SK-N-SH (cell line): ENCODE data around the gene DIAPH2. TPM values are rescaled to one million over a fixed set of nuclear protein-coding genes. Genes with fewer than 3 reads are reported as not detected.

Experiments used
- CTCF ChIA-PET: fragments of 300-600, 350-600 bp; formaldehyde crosslinking; extraction: SDS; loops from one replicate; lab custom pipeline; 2021; lab: Yijun Ruan, JAX
- POLR2A ChIA-PET: fragments of 350-600 bp; sonication (Branson Sonifier 250); formaldehyde crosslinking; extraction: SDS; loops from one replicate; lab custom pipeline; 2020; ENCODE audit warnings: antibody characterized with exemption, inconsistent platforms; lab: Yijun Ruan, JAX
- DNase-seq: peaks from one replicate; pipeline ENCODE4 v3.0.0; 2012
- H2AFZ ChIP-seq: fragments of 200-600 bp; sonication (generic); 2 replicates; pipeline ENCODE4 v1.8.1; 2016; ENCODE audit warnings: antibody characterized with exemption, mild to moderate bottlenecking, low read depth
- H3F3A ChIP-seq: fragments of 200-600 bp; sonication (generic); replicated peaks from 2 replicates; pipeline ENCODE3; 2016; ENCODE audit warnings: antibody characterized with exemption, mild to moderate bottlenecking; ENCODE audit not compliant: insufficient read depth
- H3K27ac ChIP-seq, 2 experiments: fragments of 200-500 bp in 1 of 2; fragments of 200-600 bp in 1 of 2; sonication (Bioruptor generic) in 1 of 2; sonication (generic), shearing (Covaris generic) in 1 of 2; 2 replicates each; pipeline versions ENCODE4 v1.5.1 to v1.6.1; 2014 to 2016; ENCODE audit warnings: low read depth in 2 of 2, inconsistent platforms in 1 of 2, low read length in 1 of 2, mild to moderate bottlenecking in 1 of 2, mixed read lengths in 1 of 2
- H3K27me3 ChIP-seq: fragments of 200-600 bp; sonication (generic), shearing (Covaris generic); 2 replicates; pipeline ENCODE4 v1.6.1; 2016; ENCODE audit warnings: mixed run types; ENCODE audit not compliant: insufficient read depth
- H3K36me3 ChIP-seq, 2 experiments: fragments of 200-500 bp in 1 of 2; fragments of 200-600 bp in 1 of 2; sonication (Bioruptor generic) in 1 of 2; sonication (generic) in 1 of 2; replicated peaks in 1 of 2; 2 replicates each; pipeline versions ENCODE3 to v1.5.1; 2014 to 2016; ENCODE audit warnings: low read length in 1 of 2, mild to moderate bottlenecking in 1 of 2; ENCODE audit not compliant: insufficient read depth in 2 of 2, control insufficient read depth in 1 of 2
- H3K4me1 ChIP-seq, 2 experiments: fragments of 200-500 bp in 1 of 2; fragments of 200-600 bp in 1 of 2; sonication (Bioruptor generic) in 1 of 2; sonication (generic), shearing (Covaris generic) in 1 of 2; 2 replicates each; pipeline versions ENCODE4 v1.5.1 to v1.6.1; 2014 to 2016; ENCODE audit warnings: low read depth in 1 of 2, low read length in 1 of 2, mixed run types in 1 of 2; ENCODE audit not compliant: insufficient read depth in 2 of 2, control insufficient read depth in 1 of 2
- H3K4me2 ChIP-seq: fragments of 200-600 bp; sonication (generic), shearing (Covaris generic); 2 replicates; pipeline ENCODE4 v1.6.1; 2017; ENCODE audit warnings: mixed run types
- H3K4me3 ChIP-seq, 2 experiments: fragments of 200-500 bp in 1 of 2; fragments of 200-600 bp in 1 of 2; sonication (Bioruptor generic) in 1 of 2; sonication (generic), shearing (Covaris generic) in 1 of 2; 2 replicates each; pipeline versions ENCODE4 v1.5.1 to v1.8.1; 2014 to 2016; ENCODE audit warnings: low read depth in 2 of 2, inconsistent platforms in 1 of 2, low read length in 1 of 2, mild to moderate bottlenecking in 1 of 2, mixed read lengths in 1 of 2, moderate library complexity in 1 of 2
- H3K79me2 ChIP-seq: fragments of 200-600 bp; sonication (generic); 2 replicates; pipeline ENCODE4 v1.8.1; 2017; ENCODE audit warnings: mild to moderate bottlenecking; ENCODE audit not compliant: insufficient read depth
- H3K9ac ChIP-seq: fragments of 200-600 bp; sonication (generic); 2 replicates; pipeline ENCODE4 v1.6.1; 2017; ENCODE audit warnings: mixed run types
- H3K9me2 ChIP-seq: fragments of 200-600 bp; sonication (generic); 2 replicates; pipeline ENCODE4 v1.6.1; 2017; ENCODE audit warnings: mixed run types
- H3K9me3 ChIP-seq: fragments of 200-600 bp; sonication (generic); 2 replicates; pipeline ENCODE4 v1.6.1; 2017; ENCODE audit warnings: mixed run types, mild to moderate bottlenecking, moderate library complexity
- H4K20me1 ChIP-seq: fragments of 200-600 bp; sonication (generic); 2 replicates; pipeline ENCODE4 v1.6.1; 2017; ENCODE audit warnings: mild to moderate bottlenecking, mixed run types; ENCODE audit not compliant: insufficient read depth
- CHD2 ChIP-seq: fragments of 150-350 bp; IDR thresholded peaks from 2 replicates; pipeline ENCODE4 v1.6.1; 2018; ENCODE audit warnings: low read length; ENCODE audit not compliant: partially characterized antibody
- ELF1 ChIP-seq: IDR thresholded peaks from 2 replicates; pipeline ENCODE4 v1.4.0; 2012
- EP300 ChIP-seq, 2 experiments: IDR thresholded peaks; 2 replicates each; pipeline versions ENCODE4 v1.4.0 to v1.6.1; 2012; ENCODE audit warnings: borderline replicate concordance in 1 of 2, low read depth in 1 of 2, low read length in 1 of 2
- FOXJ3 ChIP-seq: sonication (generic); formaldehyde crosslinking; IDR thresholded peaks from 2 replicates; pipeline ENCODE4 v1.5.1; 2020; ENCODE audit warnings: mild to moderate bottlenecking, missing genetic modification reagents
- FOXM1 ChIP-seq: IDR thresholded peaks from 2 replicates; pipeline ENCODE4 v1.4.0; 2012; ENCODE audit warnings: low read depth, mild to moderate bottlenecking
- JUND ChIP-seq: IDR thresholded peaks from 2 replicates; pipeline ENCODE4 v1.4.0; 2012
- MXI1 ChIP-seq: IDR thresholded peaks from 2 replicates; pipeline ENCODE4 v1.6.1; 2012; ENCODE audit warnings: mild to moderate bottlenecking, low read depth, low read length, improper control_type of control experiment
- NRF1 ChIP-seq: IDR thresholded peaks from 2 replicates; pipeline ENCODE4 v1.6.1; 2012; ENCODE audit warnings: low read depth, mild to moderate bottlenecking, low read length
- RFX5 ChIP-seq: IDR thresholded peaks from 2 replicates; pipeline ENCODE4 v1.6.1; 2012; ENCODE audit warnings: mild to moderate bottlenecking, improper control_type of control experiment, low read length
- SIN3A ChIP-seq: IDR thresholded peaks from 2 replicates; pipeline ENCODE4 v1.6.1; 2012; ENCODE audit warnings: low read depth, mild to moderate bottlenecking, low read length, moderate library complexity, borderline replicate concordance
- SMC3 ChIP-seq: IDR thresholded peaks from 2 replicates; pipeline ENCODE4 v1.6.1; 2012; ENCODE audit warnings: low read depth, low read length, improper control_type of control experiment
- TEAD4 ChIP-seq: IDR thresholded peaks from 2 replicates; pipeline ENCODE4 v1.4.0; 2012; ENCODE audit warnings: mild to moderate bottlenecking, borderline replicate concordance; ENCODE audit not compliant: insufficient read depth
- USF1 ChIP-seq: IDR thresholded peaks from 2 replicates; pipeline ENCODE4 v1.4.0; 2012; ENCODE audit warnings: low read depth, borderline replicate concordance
- USF2 ChIP-seq: fragments of 150-350 bp; IDR thresholded peaks from 2 replicates; pipeline ENCODE4 v1.6.1; 2017; ENCODE audit warnings: antibody characterized with exemption, low read length, low read depth, borderline replicate concordance
- ZBTB33 ChIP-seq: IDR thresholded peaks from 2 replicates; pipeline ENCODE4 v1.4.0; 2012; ENCODE audit warnings: low read depth, borderline replicate concordance
- WGBS: methylation state at CpG from one replicate; pipeline ENCODE4 v1.1.6; 2017; ENCODE audit warnings: low lambda C conversion rate; 5-methylcytosine and 5-hydroxymethylcytosine counted together
- polyA plus RNA-seq, 3 experiments: library from polyadenylated mRNA; depleted of rRNA; stranded (reverse); fragments of >200 nt; gene quantifications; 2 replicates each; pipeline ENCODE4 v1.2.3, GENCODE V29; 2012

DIAPH2 gene
- polyA plus RNA-seq, 1 of the 3 experiments (the other 2 are of a cell fraction) = 1.1 TPM

- Histone ChIP-seq H3K9me3 (no peaks in the 10 kb centered on the region), H3K27me3 (no peaks in the 10 kb centered on the region), H3K79me2 (no peaks in the 10 kb centered on the region), H3K4me1 (no peaks in the 10 kb centered on the region), H3F3A (no peaks in the 10 kb centered on the region), H3K27ac (no peak overlapping the region), H3K4me2 (no peak overlapping the region), H3K9me2 (no peaks in the 10 kb centered on the region), H2AFZ (no peak overlapping the region), H3K9ac (no peak overlapping the region), H3K4me3 (no peak overlapping the region), H3K36me3 (peaks cover 0 to 5% of the 10 kb centered on the region in 2 experiments), H4K20me1 (no peaks in the 10 kb centered on the region)
- ChIA-PET POLR2A (no interaction called here), CTCF (no interaction called here)
- WGBS = 36% methylated on average over 1 of the region's 1 CpG
- no peak for TF ChIP-seq ZBTB33
- no peak for TF ChIP-seq EP300 (IDR thresholded peaks at IDR 0.05; ENCODE audit: borderline replicate concordance in 1 of 2, low read depth in 1 of 2, low read length in 1 of 2)
- no peak for TF ChIP-seq FOXM1
- TF ChIP-seq SIN3A = no peak
- no peak for TF ChIP-seq USF2
- TF ChIP-seq FOXJ3 (CRISPR knock-in tag) = no peak
- no peak for TF ChIP-seq USF1
- no peak for TF ChIP-seq MXI1
- no peak for TF ChIP-seq JUND
- no peak for TF ChIP-seq SMC3
- no peak for TF ChIP-seq NRF1
- TF ChIP-seq RFX5 = no peak
- DNase-seq = no peak
Observed at GRCh38 chrX:96743367-96744073, 58.9 kb downstream of the DIAPH2 start.

GRCh38 chrX:96752781-96753180, 68.1 kb downstream of the DIAPH2 start:
- no peaks in the 10 kb centered on the region for H4K20me1 ChIP-seq
- no peak for TF ChIP-seq USF2
- TF ChIP-seq TEAD4 = no peak
- no peak for TF ChIP-seq CHD2
- no peak for TF ChIP-seq ELF1
- no peak for TF ChIP-seq FOXM1
- TF ChIP-seq, all 33 proteins: peak for 0
- Histone ChIP-seq H3K27ac (no peak overlapping the region), H3K4me1 (no peaks in the 10 kb centered on the region), H3K9ac (no peak overlapping the region), H3K9me3 (no peaks in the 10 kb centered on the region), H3K4me3 (no peak overlapping the region), H3K79me2 (no peaks in the 10 kb centered on the region), H3F3A (no peaks in the 10 kb centered on the region), H3K9me2 (no peaks in the 10 kb centered on the region), H3K36me3 (no peaks in the 10 kb centered on the region), H3K27me3 (no peaks in the 10 kb centered on the region), H2AFZ (no peak overlapping the region), H3K4me2 (no peak overlapping the region)
- WGBS = 52% methylated on average over 5 of the region's 5 CpGs
- ChIA-PET POLR2A (no interaction called here), CTCF (no interaction called here)
- no peak for DNase-seq
